Transverse colon (tissue), 3 donors: ENCODE measurements around the gene CD7.

Experiments used
- CTCF ChIP-seq, 5 experiments: fragments of 200-600 bp in 3 of 5; fragments of 450-650 bp in 2 of 5; sonication (generic) in 3 of 5; IDR thresholded peaks; 1 replicate in 2 of 5; 2 replicates in 3 of 5; pipeline ENCODE4 v1.5.1; 2016 to 2017; ENCODE audit warnings: antibody characterized with exemption in 5 of 5, inconsistent platforms in 3 of 5, mild to moderate bottlenecking in 2 of 5, moderate library complexity in 1 of 5
- POLR2A ChIP-seq: fragments of 450-650 bp; IDR thresholded peaks from one replicate; pipeline ENCODE4 v1.6.1; 2016; ENCODE audit warnings: antibody characterized with exemption, mild to moderate bottlenecking, moderate library complexity

DNA sequence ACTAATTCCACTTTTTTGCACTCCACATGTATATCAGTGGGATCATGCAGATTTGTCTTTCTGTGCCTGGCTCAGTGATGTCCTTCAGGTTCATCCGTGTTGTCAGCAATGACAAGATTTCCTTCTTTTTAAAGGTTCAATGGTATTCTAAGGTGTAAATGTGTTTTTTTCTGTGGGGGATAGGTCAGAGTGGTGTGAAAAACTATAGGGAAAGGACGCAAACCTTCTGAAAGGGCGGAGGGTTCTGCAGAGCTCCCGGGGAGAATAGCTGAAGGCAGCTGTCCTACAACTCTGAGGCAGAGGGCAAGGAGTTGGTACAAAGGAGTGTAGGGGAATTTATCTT is 22.0 kb downstream of the CD7 start:
- TF ChIP-seq CTCF (IDR thresholded peaks at IDR 0.05) (no peak), POLR2A (peak; percentile 49)
